HL-60 (cell line): Measurements from ENCODE around the gene SUPT20H.
"Not testable (repeated sequence)": the region's sequence is repeated elsewhere in the genome, so short reads cannot be mapped to it uniquely, and the experiment has no call there.

Experiments used
- DNase-seq, 2 experiments: peaks; one replicate each; pipeline ENCODE4 v3.0.0-alpha.2; 2010 to 2020; ENCODE audit warnings: low read depth in 1 of 2, low spot score in 1 of 2
- H3K27ac ChIP-seq: fragments of 250-450 bp; sonication (Bioruptor Pico); replicated peaks from 2 replicates; pipeline ENCODE4 v1.5.1; 2020; ENCODE audit warnings: mild to moderate bottlenecking, moderate library complexity
- H3K27me3 ChIP-seq: fragments of 250-450 bp; sonication (Bioruptor Pico); 2 replicates; pipeline ENCODE4 v1.5.1; 2021; ENCODE audit warnings: mild to moderate bottlenecking, moderate library complexity; ENCODE audit not compliant: insufficient read depth, poor library complexity, severe bottlenecking
- H3K4me3 ChIP-seq: replicated peaks from 2 replicates; pipeline ENCODE4 v1.5.1; 2011; ENCODE audit warnings: mild to moderate bottlenecking, control low read depth, low read length; ENCODE audit not compliant: insufficient read depth
- GABPA ChIP-seq: IDR thresholded peaks from 2 replicates; pipeline ENCODE4 v1.6.1; 2012; ENCODE audit warnings: low read depth
- POLR2AphosphoS5 ChIP-seq: IDR thresholded peaks from 2 replicates; pipeline ENCODE4 v1.6.1; 2012; ENCODE audit warnings: low read depth
- SPI1 ChIP-seq: IDR thresholded peaks from 2 replicates; pipeline ENCODE4 v1.6.1; 2012; ENCODE audit warnings: low read depth, mild to moderate bottlenecking, borderline replicate concordance
- TF ChIP-seq, protein P1 (sequence below): IDR thresholded peaks from 2 replicates; pipeline ENCODE4 v1.6.1; 2012; ENCODE audit warnings: low read depth; ENCODE audit not compliant: insufficient replicate concordance
- TF ChIP-seq, protein P2 (sequence below): IDR thresholded peaks from one replicate; pipeline ENCODE4 v1.5.1; 2011; ENCODE audit warnings: low read length, control low read depth, inconsistent platforms; ENCODE audit not compliant: insufficient read depth

The SUPT20H gene

DNA sequence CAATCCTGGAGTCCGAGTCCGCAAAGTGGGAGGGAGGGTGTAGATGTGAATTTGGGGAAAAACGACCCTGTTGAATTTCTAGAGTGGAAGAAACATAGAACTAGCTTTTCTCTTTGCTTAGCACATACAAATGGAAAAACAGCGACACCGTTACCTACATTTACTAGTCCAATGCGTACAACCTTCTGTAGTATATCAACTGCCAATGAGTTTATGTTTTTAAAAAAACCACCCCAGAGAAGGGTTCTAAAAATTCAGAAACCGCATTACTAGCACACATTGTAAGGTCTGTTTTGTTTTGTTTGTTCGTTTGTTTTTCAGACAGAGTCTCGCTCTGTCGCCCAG is 332 bp upstream of the SUPT20H start:
- no peak for DNase-seq
- H3K27me3 ChIP-seq, result no peaks in the 10 kb centered on the region
- peak overlapping the region; percentile 67 for H3K4me3 ChIP-seq
- H3K27ac ChIP-seq, result peak overlapping the region; percentile 96
- TF ChIP-seq, protein P1, sequence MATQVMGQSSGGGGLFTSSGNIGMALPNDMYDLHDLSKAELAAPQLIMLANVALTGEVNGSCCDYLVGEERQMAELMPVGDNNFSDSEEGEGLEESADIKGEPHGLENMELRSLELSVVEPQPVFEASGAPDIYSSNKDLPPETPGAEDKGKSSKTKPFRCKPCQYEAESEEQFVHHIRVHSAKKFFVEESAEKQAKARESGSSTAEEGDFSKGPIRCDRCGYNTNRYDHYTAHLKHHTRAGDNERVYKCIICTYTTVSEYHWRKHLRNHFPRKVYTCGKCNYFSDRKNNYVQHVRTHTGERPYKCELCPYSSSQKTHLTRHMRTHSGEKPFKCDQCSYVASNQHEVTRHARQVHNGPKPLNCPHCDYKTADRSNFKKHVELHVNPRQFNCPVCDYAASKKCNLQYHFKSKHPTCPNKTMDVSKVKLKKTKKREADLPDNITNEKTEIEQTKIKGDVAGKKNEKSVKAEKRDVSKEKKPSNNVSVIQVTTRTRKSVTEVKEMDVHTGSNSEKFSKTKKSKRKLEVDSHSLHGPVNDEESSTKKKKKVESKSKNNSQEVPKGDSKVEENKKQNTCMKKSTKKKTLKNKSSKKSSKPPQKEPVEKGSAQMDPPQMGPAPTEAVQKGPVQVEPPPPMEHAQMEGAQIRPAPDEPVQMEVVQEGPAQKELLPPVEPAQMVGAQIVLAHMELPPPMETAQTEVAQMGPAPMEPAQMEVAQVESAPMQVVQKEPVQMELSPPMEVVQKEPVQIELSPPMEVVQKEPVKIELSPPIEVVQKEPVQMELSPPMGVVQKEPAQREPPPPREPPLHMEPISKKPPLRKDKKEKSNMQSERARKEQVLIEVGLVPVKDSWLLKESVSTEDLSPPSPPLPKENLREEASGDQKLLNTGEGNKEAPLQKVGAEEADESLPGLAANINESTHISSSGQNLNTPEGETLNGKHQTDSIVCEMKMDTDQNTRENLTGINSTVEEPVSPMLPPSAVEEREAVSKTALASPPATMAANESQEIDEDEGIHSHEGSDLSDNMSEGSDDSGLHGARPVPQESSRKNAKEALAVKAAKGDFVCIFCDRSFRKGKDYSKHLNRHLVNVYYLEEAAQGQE, result no peak
- TF ChIP-seq, protein P2, sequence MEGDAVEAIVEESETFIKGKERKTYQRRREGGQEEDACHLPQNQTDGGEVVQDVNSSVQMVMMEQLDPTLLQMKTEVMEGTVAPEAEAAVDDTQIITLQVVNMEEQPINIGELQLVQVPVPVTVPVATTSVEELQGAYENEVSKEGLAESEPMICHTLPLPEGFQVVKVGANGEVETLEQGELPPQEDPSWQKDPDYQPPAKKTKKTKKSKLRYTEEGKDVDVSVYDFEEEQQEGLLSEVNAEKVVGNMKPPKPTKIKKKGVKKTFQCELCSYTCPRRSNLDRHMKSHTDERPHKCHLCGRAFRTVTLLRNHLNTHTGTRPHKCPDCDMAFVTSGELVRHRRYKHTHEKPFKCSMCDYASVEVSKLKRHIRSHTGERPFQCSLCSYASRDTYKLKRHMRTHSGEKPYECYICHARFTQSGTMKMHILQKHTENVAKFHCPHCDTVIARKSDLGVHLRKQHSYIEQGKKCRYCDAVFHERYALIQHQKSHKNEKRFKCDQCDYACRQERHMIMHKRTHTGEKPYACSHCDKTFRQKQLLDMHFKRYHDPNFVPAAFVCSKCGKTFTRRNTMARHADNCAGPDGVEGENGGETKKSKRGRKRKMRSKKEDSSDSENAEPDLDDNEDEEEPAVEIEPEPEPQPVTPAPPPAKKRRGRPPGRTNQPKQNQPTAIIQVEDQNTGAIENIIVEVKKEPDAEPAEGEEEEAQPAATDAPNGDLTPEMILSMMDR, result no peak
- TF ChIP-seq GABPA (no peak), POLR2AphosphoS5 (no peak), SPI1 (no peak)

DNA sequence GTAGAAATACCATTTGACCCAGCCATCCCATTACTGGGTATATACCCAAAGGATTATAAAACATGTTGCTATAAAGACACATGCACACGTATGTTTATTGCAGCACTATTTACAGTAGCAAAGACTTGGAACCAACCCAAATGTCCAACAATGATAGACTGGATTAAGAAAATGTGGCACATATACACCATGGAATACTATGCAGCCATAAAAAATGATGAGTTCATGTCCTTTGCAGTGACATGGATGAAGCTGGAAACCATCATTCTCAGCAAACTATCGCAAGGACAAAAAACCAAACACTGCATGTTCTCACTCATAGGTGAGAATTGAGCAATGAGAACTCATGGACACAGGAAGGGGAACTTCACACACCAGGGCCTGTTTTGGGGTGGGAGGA is 3.3 kb downstream of the SUPT20H start:
- DNase-seq, result peak in 1 of 2 experiments; percentile 7
- H3K27me3 ChIP-seq, H3K27ac ChIP-seq, H3K4me3 ChIP-seq: not testable (repeated sequence)

DNA sequence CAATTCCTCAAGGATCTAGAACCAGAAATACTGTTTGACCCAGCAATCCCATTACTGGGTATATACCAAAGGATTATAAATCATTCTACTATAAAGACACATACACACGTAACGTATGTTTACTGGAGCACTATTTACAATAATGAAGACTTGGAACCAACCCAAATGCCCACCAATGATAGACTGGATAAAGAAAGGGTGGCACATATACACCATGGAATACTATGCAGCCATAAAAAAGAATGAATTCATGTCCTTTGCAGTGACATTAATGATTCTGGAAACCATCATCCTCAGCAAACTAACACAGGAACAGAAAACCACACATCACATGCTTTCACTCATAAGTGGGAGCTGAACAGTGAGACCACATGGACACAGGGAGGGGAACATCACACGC is 6.4 kb downstream of the SUPT20H start:
- H3K27ac ChIP-seq, H3K27me3 ChIP-seq, DNase-seq, H3K4me3 ChIP-seq: not testable (repeated sequence)

DNA sequence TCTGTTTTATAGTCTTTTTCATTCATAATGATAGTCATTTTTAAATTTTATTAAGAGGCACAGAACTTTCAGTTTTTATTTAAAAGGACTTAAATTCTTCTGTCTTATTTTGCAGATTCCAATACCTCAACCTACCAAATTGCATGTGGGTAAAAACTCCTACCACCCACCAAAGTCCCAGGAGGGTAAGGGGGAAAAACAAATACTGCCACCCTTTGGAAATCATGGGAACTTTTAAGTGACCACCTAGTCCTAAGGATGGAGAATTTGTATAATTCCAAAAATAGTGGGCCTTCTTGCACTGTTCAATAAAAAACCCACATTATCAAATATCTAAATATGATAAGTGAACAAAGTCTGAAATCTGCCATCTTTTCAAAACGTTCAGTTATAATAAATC is 9.7 kb downstream of the SUPT20H start:
- DNase-seq, result no peak
- H3K27ac ChIP-seq, result no peak overlapping the region
- TF ChIP-seq SPI1 (no peak), POLR2AphosphoS5 (no peak), GABPA (no peak)
- TF ChIP-seq, protein P2, result no peak
- no peak overlapping the region for H3K4me3 ChIP-seq
- no peaks in the 10 kb centered on the region for H3K27me3 ChIP-seq

DNA sequence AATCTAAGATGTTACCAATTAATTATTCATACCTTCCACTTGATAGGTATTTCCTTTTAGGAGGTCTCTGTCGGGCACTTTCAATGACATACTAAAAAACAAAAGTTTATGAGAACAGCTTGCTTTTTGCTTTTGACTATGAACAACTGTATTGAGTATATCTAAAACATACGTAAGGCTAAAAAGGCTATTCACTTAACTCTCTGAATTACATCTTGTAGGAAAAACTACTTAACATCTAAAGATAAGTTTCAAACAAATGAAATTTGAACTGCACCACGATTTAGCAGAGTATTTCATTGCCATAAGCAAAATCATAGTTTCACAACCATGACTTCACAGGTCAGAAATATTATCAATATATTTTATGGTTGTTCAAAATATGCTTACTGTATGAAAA is 11.6 kb downstream of the SUPT20H start:
- Histone ChIP-seq H3K27me3 (no peaks in the 10 kb centered on the region), H3K27ac (no peak overlapping the region), H3K4me3 (no peak overlapping the region)
- no peak for DNase-seq
- TF ChIP-seq, protein P2, result no peak
- TF ChIP-seq SPI1, result no peak
- no peak for TF ChIP-seq POLR2AphosphoS5
- TF ChIP-seq GABPA, result no peak
- TF ChIP-seq, protein P1, result no peak
